Measurements from ENCODE around the gene SPRED1.

SPRED1 gene

GRCh38 chr15:38252481-38253350 is at the start of gene SPRED1:
Gene SPRED1, plus strand, starts transcription at chr15:38252836. Its CDS starts 350 bp downstream, at chr15:38253186.
- Histone ChIP-seq H3K4me1 (ENCODE audit: insufficient read depth, low read length, poor library complexity, severe bottlenecking) (no peaks in the 10 kb centered on the region), H3K27me3 (ENCODE audit: insufficient read depth, low read length, poor library complexity, severe bottlenecking) (no peaks in the 10 kb centered on the region), H3K4me3 (ENCODE audit: low read length, poor library complexity, severe bottlenecking) (no peak within 1 kb of the TSS), H3K9me3 (ENCODE audit: insufficient read depth, low read depth, low read length) (no peaks in the 10 kb centered on the region), H3K9me2 (replicated peaks; ENCODE audit: low read depth, low read length) (no peaks in the 10 kb centered on the region), H3F3A (ENCODE audit: low read depth) (no peaks in the 10 kb centered on the region), H3K9ac (ENCODE audit: low read depth, low read length, poor library complexity, severe bottlenecking) (no peak within 1 kb of the TSS), H3K36me3 (ENCODE audit: insufficient read depth, low read length) (no peaks in the 10 kb centered on the region), H3K79me2 (ENCODE audit: insufficient read depth, low read length) (no peaks in the 10 kb centered on the region), H4K20me1 (ENCODE audit: insufficient read depth, low read length, poor library complexity, severe bottlenecking) (no peaks in the 10 kb centered on the region), H2AFZ (ENCODE audit: low read length) (no peak within 1 kb of the TSS), H3K4me2 (ENCODE audit: low read depth, low read length, poor library complexity, severe bottlenecking) (no peak within 1 kb of the TSS)
- TF ChIP-seq CTCF (conservative IDR thresholded peaks at IDR 0.05; ENCODE audit: low read length): no peak
- no peak for TF ChIP-seq EZH2phosphoT487 (IDR thresholded peaks at IDR 0.05; ENCODE audit: borderline replicate concordance)

DNA sequence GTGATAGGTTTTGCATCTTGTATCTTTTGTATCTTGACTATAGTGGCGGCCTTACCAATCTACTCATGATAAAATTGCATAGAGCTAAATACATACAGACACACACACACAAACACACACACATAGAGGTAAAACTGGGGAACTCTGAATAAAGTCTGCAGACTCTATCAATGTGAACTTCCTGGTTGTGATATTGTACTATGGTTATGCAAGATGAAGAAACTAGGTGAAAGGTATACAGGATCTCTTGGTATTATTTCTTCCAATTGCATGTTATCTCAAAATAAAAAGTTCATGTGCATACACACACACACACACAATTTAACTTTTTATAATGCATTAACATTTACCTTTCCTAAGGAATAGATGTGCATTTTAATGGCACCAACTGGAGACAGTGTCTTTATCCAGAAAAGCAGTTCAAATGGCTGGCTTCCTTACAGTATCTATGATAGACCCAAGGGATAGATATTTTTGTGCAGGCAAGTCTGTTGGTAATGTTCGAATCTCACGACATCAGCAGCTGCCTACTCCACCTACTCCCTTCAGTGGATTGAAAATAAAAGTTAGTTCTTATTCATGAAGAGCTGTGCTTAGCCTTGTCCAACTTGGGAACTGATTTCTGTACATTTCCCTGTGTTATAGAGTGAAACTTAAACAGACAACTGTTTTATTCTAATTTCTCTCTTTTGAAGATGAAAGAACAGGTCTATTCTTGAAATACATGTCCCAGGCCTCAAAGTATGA is 46.9 kb upstream of the SPRED1 start:
- Histone ChIP-seq H3K79me2 (ENCODE audit: insufficient read depth, low read length) (no peaks in the 10 kb centered on the region), H3K4me2 (ENCODE audit: low read depth, low read length, poor library complexity, severe bottlenecking) (no peak overlapping the region), H3K4me1 (ENCODE audit: insufficient read depth, low read length, poor library complexity, severe bottlenecking) (peaks cover 9% of the 10 kb centered on the region), H3K4me3 (ENCODE audit: low read length, poor library complexity, severe bottlenecking) (no peak overlapping the region), H2AFZ (ENCODE audit: low read length) (no peak overlapping the region), H3K9ac (ENCODE audit: low read depth, low read length, poor library complexity, severe bottlenecking) (no peak overlapping the region), H3K36me3 (ENCODE audit: insufficient read depth, low read length) (no peaks in the 10 kb centered on the region), H3K9me2 (replicated peaks; ENCODE audit: low read depth, low read length) (no peaks in the 10 kb centered on the region), H4K20me1 (ENCODE audit: insufficient read depth, low read length, poor library complexity, severe bottlenecking) (no peaks in the 10 kb centered on the region), H3K27me3 (ENCODE audit: insufficient read depth, low read length, poor library complexity, severe bottlenecking) (no peaks in the 10 kb centered on the region), H3F3A (ENCODE audit: low read depth) (no peaks in the 10 kb centered on the region), H3K9me3 (ENCODE audit: insufficient read depth, low read depth, low read length) (no peaks in the 10 kb centered on the region)
- TF ChIP-seq CTCF (conservative IDR thresholded peaks at IDR 0.05; ENCODE audit: low read length) (no peak), EZH2phosphoT487 (IDR thresholded peaks at IDR 0.05; ENCODE audit: borderline replicate concordance) (no peak)

GRCh38 chr15:38207621-38208020 is 45.0 kb upstream of the SPRED1 start:
- H2AFZ ChIP-seq (ENCODE audit: low read length): no peak overlapping the region

More at GRCh38 chr15:38207621-38208020, 45.0 kb upstream of the SPRED1 start:
- Histone ChIP-seq H4K20me1 (ENCODE audit: insufficient read depth, low read length, poor library complexity, severe bottlenecking) (no peaks in the 10 kb centered on the region), H3K4me1 (ENCODE audit: insufficient read depth, low read length, poor library complexity, severe bottlenecking) (peaks cover 9% of the 10 kb centered on the region), H3K4me3 (ENCODE audit: low read length, poor library complexity, severe bottlenecking) (no peak overlapping the region), H3K36me3 (ENCODE audit: insufficient read depth, low read length) (no peaks in the 10 kb centered on the region), H3K9me3 (ENCODE audit: insufficient read depth, low read depth, low read length) (no peaks in the 10 kb centered on the region), H3K4me2 (ENCODE audit: low read depth, low read length, poor library complexity, severe bottlenecking) (no peak overlapping the region), H3F3A (ENCODE audit: low read depth) (no peaks in the 10 kb centered on the region), H3K27me3 (ENCODE audit: insufficient read depth, low read length, poor library complexity, severe bottlenecking) (peaks cover 5% of the 10 kb centered on the region), H3K79me2 (ENCODE audit: insufficient read depth, low read length) (no peaks in the 10 kb centered on the region), H3K9me2 (replicated peaks; ENCODE audit: low read depth, low read length) (no peaks in the 10 kb centered on the region), H3K9ac (ENCODE audit: low read depth, low read length, poor library complexity, severe bottlenecking) (no peak overlapping the region)
- TF ChIP-seq EZH2phosphoT487 (IDR thresholded peaks at IDR 0.05; ENCODE audit: borderline replicate concordance) (no peak), CTCF (conservative IDR thresholded peaks at IDR 0.05; ENCODE audit: low read length) (no peak)
